OCI-LY3 (cell line): ENCODE data around the gene SPEM2.

ENCODE experiments used
- EZH2phosphoT487 ChIP-seq: fragments of 200-600 bp; shearing (Covaris generic); IDR thresholded peaks from 2 replicates; pipeline ENCODE4 v1.6.1; 2018; ENCODE audit warnings: antibody characterized with exemption, mixed run types, low read depth
- TF ChIP-seq, protein P1 (sequence below): fragments of 200-600, 300-600 bp; sonication (generic); IDR thresholded peaks from 2 replicates; pipeline ENCODE4 v1.5.1; 2014; ENCODE audit warnings: antibody characterized with exemption, low read length, low read depth

DNA sequence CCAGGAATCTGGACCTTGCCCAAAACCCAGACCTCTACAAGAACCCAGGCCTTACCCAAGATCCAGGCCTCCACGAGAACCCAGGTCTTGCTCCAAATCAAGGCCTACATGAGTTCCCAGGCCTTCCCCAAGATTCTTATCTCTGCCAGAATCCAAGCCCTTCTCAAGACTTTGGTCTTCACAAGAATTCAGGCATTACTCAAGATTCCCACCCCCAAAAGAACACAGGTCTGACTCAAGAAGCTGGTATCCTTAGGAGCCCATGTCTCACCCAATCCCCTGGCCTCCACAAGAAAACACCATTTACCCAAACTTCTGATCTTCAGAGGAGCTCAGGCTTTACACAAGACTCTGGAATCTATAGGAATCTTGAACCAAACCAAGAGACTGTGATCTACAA lies 5.8 kb downstream of the SPEM2 start:
- no peak for TF ChIP-seq EZH2phosphoT487
- TF ChIP-seq, protein P1, sequence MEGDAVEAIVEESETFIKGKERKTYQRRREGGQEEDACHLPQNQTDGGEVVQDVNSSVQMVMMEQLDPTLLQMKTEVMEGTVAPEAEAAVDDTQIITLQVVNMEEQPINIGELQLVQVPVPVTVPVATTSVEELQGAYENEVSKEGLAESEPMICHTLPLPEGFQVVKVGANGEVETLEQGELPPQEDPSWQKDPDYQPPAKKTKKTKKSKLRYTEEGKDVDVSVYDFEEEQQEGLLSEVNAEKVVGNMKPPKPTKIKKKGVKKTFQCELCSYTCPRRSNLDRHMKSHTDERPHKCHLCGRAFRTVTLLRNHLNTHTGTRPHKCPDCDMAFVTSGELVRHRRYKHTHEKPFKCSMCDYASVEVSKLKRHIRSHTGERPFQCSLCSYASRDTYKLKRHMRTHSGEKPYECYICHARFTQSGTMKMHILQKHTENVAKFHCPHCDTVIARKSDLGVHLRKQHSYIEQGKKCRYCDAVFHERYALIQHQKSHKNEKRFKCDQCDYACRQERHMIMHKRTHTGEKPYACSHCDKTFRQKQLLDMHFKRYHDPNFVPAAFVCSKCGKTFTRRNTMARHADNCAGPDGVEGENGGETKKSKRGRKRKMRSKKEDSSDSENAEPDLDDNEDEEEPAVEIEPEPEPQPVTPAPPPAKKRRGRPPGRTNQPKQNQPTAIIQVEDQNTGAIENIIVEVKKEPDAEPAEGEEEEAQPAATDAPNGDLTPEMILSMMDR = no peak
